ENCODE measurements around the gene SIRT3.

Gene SIRT3

GRCh38 chr11:204587-205109 lies 31.5 kb downstream of the SIRT3 start:
- Histone ChIP-seq H3K27ac (ENCODE audit: low read depth, low read length) (no peak overlapping the region), H3K9ac (ENCODE audit: low read length) (no peak overlapping the region), H3K4me1 (ENCODE audit: insufficient read depth, low read length) (peaks cover 23% of the 10 kb centered on the region), H3K4me3 (ENCODE audit: low read depth in 1 of 2, low read length in 2 of 2) (no peak overlapping the region), H3K27me3 (ENCODE audit: control insufficient read depth in 1 of 2, insufficient read depth in 2 of 2, low read length in 2 of 2) (no peaks in the 10 kb centered on the region), H3K9me3 (ENCODE audit: low read length) (no peaks in the 10 kb centered on the region), H3K36me3 (ENCODE audit: insufficient read depth, low read length) (peaks cover 59% of the 10 kb centered on the region)

- no peak overlapping the region for H3K9ac ChIP-seq (ENCODE audit: low read length)
- H3K9me3 ChIP-seq (ENCODE audit: low read length): no peaks in the 10 kb centered on the region
- no peak overlapping the region for H3K4me3 ChIP-seq (ENCODE audit: low read depth in 1 of 2, low read length in 2 of 2)
- no peaks in the 10 kb centered on the region for H3K27me3 ChIP-seq (ENCODE audit: control insufficient read depth in 1 of 2, insufficient read depth in 2 of 2, low read length in 2 of 2)
- peaks cover 17% of the 10 kb centered on the region for H3K4me1 ChIP-seq (ENCODE audit: insufficient read depth, low read length)
- peaks cover 57% of the 10 kb centered on the region for H3K36me3 ChIP-seq (ENCODE audit: insufficient read depth, low read length)
- no peak overlapping the region for H3K27ac ChIP-seq (ENCODE audit: low read depth, low read length)
Measured at GRCh38 chr11:203945-204586, 32.1 kb downstream of the SIRT3 start.

DNA sequence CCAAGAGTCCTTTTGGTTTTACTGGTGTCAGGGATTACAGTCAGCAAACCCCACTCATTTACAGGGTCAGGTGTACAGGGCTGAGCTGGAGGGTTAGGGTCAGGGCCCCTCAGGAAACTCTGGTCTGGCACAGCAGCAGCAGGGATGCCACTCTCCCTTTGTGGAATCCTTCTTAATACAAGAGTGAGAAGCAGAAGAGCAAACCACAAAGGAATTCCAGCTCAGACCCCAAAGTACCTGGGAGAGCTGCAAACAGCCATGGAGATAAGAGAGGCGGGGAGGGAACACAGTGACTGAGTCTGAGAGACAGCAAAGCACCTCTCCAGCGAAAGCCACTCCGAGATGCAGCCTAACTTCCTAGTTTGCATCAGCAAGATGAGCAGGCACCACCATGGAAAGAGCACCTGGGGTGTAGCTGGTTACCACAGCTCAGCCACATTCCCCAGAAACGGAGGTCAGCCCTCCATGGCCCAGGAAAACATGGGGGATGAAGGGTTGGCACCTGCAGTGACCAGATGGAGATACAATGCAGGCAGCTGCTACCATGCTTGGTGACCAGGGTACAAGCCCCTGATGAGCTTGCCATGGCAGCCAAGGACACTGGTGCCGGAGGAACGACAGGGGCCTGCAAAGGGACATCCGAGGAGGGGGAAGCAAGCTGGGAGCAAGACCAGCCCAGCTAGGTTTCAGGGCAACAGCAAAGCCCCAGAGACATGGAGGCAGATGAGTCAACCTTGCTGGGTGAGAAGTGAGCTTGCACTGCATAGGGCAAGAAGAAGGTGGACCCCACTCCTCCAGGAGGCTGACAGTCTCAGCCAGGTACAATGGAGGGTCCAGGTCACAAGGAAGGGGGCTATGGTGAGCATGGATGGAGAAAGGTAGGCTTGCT lies 32.8 kb downstream of the SIRT3 start:
- Histone ChIP-seq H3K9ac (ENCODE audit: low read length) (no peak overlapping the region), H3K27ac (ENCODE audit: low read depth, low read length) (no peak overlapping the region), H3K4me3 (ENCODE audit: low read depth in 1 of 2, low read length in 2 of 2) (no peak overlapping the region), H3K4me1 (ENCODE audit: insufficient read depth, low read length) (peaks cover 17% of the 10 kb centered on the region), H3K9me3 (ENCODE audit: low read length) (no peaks in the 10 kb centered on the region), H3K36me3 (ENCODE audit: insufficient read depth, low read length) (peaks cover 57% of the 10 kb centered on the region), H3K27me3 (ENCODE audit: control insufficient read depth in 1 of 2, insufficient read depth in 2 of 2, low read length in 2 of 2) (no peaks in the 10 kb centered on the region)

- Histone ChIP-seq H3K4me1 (ENCODE audit: insufficient read depth, low read length) (peaks cover 17% of the 10 kb centered on the region), H3K36me3 (ENCODE audit: insufficient read depth, low read length) (peaks cover 57% of the 10 kb centered on the region), H3K27me3 (ENCODE audit: control insufficient read depth in 1 of 2, insufficient read depth in 2 of 2, low read length in 2 of 2) (no peaks in the 10 kb centered on the region), H3K4me3 (ENCODE audit: low read depth in 1 of 2, low read length in 2 of 2) (no peak overlapping the region), H3K9me3 (ENCODE audit: low read length) (no peaks in the 10 kb centered on the region), H3K27ac (ENCODE audit: low read depth, low read length) (no peak overlapping the region), H3K9ac (ENCODE audit: low read length) (no peak overlapping the region)
Measured at GRCh38 chr11:202490-202889, 33.7 kb downstream of the SIRT3 start.

DNA sequence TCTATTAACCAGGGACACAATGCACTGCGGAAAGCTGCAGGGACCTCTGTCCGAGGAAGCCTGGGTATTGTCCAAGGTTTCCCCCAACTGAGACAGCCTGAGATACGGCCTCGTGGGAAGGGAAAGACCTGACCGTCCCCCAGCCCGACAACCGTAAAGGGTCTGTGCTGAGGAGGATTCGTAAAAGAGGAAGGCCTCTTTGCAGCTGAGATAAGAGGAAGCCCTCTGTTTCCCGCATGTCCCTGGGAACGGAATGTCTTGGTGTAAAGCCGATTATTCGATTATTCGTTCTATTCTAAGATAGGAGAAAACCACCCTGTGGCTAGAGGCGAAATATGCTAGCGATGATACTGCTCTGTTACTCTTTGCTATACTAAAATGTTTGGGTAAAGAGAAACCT lies 34.2 kb downstream of the SIRT3 start:
- H3K27ac ChIP-seq (ENCODE audit: low read depth, low read length): no peak overlapping the region
- no peak overlapping the region for H3K9ac ChIP-seq (ENCODE audit: low read length)

GRCh38 chr11:200224-201003 lies 35.7 kb downstream of the SIRT3 start:
- no peak overlapping the region for H3K4me3 ChIP-seq (ENCODE audit: low read depth in 1 of 2, low read length in 2 of 2)

More for the DNA sequence above, 34.2 kb downstream of the SIRT3 start:
- no peaks in the 10 kb centered on the region for H3K9me3 ChIP-seq (ENCODE audit: low read length)
- no peaks in the 10 kb centered on the region for H3K27me3 ChIP-seq (ENCODE audit: control insufficient read depth in 1 of 2, insufficient read depth in 2 of 2, low read length in 2 of 2)
- no peak overlapping the region for H3K4me3 ChIP-seq (ENCODE audit: low read depth in 1 of 2, low read length in 2 of 2)
- H3K36me3 ChIP-seq (ENCODE audit: insufficient read depth, low read length): peaks cover 57% of the 10 kb centered on the region
- peaks cover 17% of the 10 kb centered on the region for H3K4me1 ChIP-seq (ENCODE audit: insufficient read depth, low read length)

GRCh38 chr11:199782-200181 lies 36.4 kb downstream of the SIRT3 start:
- Histone ChIP-seq H3K27ac (ENCODE audit: low read depth, low read length) (no peak overlapping the region), H3K4me1 (ENCODE audit: insufficient read depth, low read length) (no peaks in the 10 kb centered on the region), H3K9me3 (ENCODE audit: low read length) (no peaks in the 10 kb centered on the region), H3K36me3 (ENCODE audit: insufficient read depth, low read length) (peaks cover 42% of the 10 kb centered on the region), H3K27me3 (ENCODE audit: control insufficient read depth in 1 of 2, insufficient read depth in 2 of 2, low read length in 2 of 2) (no peaks in the 10 kb centered on the region), H3K9ac (ENCODE audit: low read length) (no peak overlapping the region), H3K4me3 (ENCODE audit: low read depth in 1 of 2, low read length in 2 of 2) (no peak overlapping the region)

More at GRCh38 chr11:200224-201003, 35.7 kb downstream of the SIRT3 start:
- no peaks in the 10 kb centered on the region for H3K27me3 ChIP-seq (ENCODE audit: control insufficient read depth in 1 of 2, insufficient read depth in 2 of 2, low read length in 2 of 2)
- peaks cover 6% of the 10 kb centered on the region for H3K4me1 ChIP-seq (ENCODE audit: insufficient read depth, low read length)
- H3K36me3 ChIP-seq (ENCODE audit: insufficient read depth, low read length): peaks cover 48% of the 10 kb centered on the region
- H3K9ac ChIP-seq (ENCODE audit: low read length): no peak overlapping the region
- no peak overlapping the region for H3K27ac ChIP-seq (ENCODE audit: low read depth, low read length)
- H3K9me3 ChIP-seq (ENCODE audit: low read length): no peaks in the 10 kb centered on the region

DNA sequence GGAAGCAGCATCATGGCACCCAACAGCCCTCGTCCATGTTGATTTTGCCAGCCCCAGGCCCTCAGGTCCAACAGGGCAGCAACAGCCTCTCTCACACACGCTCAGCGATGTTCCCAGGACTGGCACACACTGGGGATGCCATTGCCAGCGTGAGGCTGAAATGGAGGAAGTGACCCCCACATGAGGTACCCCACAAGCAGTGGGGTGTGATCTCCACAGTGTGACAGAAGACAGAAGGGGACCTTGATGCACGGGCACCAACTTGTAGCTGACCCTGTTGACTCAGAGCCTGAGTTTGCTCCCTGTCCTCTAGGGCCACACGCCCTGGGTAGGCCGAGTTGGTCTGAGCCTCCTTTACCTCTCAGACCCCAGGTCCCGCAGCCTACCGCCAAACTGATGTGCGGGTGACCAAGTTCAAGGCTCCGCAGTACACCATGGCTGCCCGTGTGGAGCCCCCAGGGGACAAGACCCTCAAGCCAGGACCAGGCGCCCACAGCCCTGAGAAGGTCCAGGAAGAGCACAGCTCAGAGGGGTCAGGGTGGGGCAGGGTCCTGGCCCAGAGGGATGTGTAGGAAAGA lies 37.0 kb downstream of the SIRT3 start:
- H3K27ac ChIP-seq (ENCODE audit: low read depth, low read length): no peak overlapping the region
- no peak overlapping the region for H3K9ac ChIP-seq (ENCODE audit: low read length)
- H3K9me3 ChIP-seq (ENCODE audit: low read length): no peaks in the 10 kb centered on the region
- no peaks in the 10 kb centered on the region for H3K27me3 ChIP-seq (ENCODE audit: control insufficient read depth in 1 of 2, insufficient read depth in 2 of 2, low read length in 2 of 2)
- H3K36me3 ChIP-seq (ENCODE audit: insufficient read depth, low read length): peaks cover 35% of the 10 kb centered on the region
- H3K4me3 ChIP-seq (ENCODE audit: low read depth in 1 of 2, low read length in 2 of 2): no peak overlapping the region
- H3K4me1 ChIP-seq (ENCODE audit: insufficient read depth, low read length): no peaks in the 10 kb centered on the region

- Histone ChIP-seq H3K27me3 (ENCODE audit: control insufficient read depth in 1 of 2, insufficient read depth in 2 of 2, low read length in 2 of 2) (no peaks in the 10 kb centered on the region), H3K4me1 (ENCODE audit: insufficient read depth, low read length) (no peaks in the 10 kb centered on the region), H3K4me3 (ENCODE audit: low read depth in 1 of 2, low read length in 2 of 2) (no peak overlapping the region), H3K9ac (ENCODE audit: low read length) (no peak overlapping the region), H3K9me3 (ENCODE audit: low read length) (no peaks in the 10 kb centered on the region), H3K27ac (ENCODE audit: low read depth, low read length) (no peak overlapping the region), H3K36me3 (ENCODE audit: insufficient read depth, low read length) (peaks cover 28% of the 10 kb centered on the region)
Measured at GRCh38 chr11:198236-198806, 37.8 kb downstream of the SIRT3 start.

DNA sequence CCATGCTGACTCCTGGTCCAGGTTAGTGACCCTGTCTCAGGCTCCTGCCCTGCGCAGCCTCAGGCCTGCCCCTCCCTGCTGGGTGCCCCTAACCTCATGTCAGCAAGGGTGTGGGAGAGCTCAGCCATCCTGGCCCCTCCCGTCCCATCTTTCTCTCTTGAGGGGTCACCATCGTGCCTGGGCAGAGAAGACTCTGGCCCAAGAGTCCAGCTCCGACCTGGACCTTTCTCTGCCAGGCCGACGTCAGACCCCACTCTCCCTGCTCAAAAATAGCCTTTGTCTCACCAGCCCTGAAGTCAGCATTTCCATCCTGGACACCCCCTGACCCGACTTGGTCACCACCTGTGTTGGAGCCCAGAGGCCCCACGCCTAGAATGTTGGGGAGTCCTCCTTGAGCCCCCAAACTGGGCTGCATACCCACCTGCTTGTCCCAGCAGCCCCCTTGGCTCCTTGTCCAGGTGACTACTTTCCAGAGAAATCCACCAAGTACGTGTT lies 38.4 kb downstream of the SIRT3 start:
- H3K4me3 ChIP-seq (ENCODE audit: low read depth in 1 of 2, low read length in 2 of 2): no peak overlapping the region
- H3K36me3 ChIP-seq (ENCODE audit: insufficient read depth, low read length): peaks cover 23% of the 10 kb centered on the region
- no peak overlapping the region for H3K27ac ChIP-seq (ENCODE audit: low read depth, low read length)
- H3K9ac ChIP-seq (ENCODE audit: low read length): no peak overlapping the region
- no peaks in the 10 kb centered on the region for H3K4me1 ChIP-seq (ENCODE audit: insufficient read depth, low read length)
- no peaks in the 10 kb centered on the region for H3K27me3 ChIP-seq (ENCODE audit: control insufficient read depth in 1 of 2, insufficient read depth in 2 of 2, low read length in 2 of 2)
- H3K9me3 ChIP-seq (ENCODE audit: low read length): no peaks in the 10 kb centered on the region

Measured in muscle layer of colon (tissue), 2 donors.